Measurements from ENCODE around the gene HERC5. TPM values are rescaled to one million over a fixed set of nuclear protein-coding genes. Genes with fewer than 3 reads are reported as not detected.

Gene HERC5
- total RNA-seq, 1 experiment from 2014 or later, result 17.2 TPM

DNA sequence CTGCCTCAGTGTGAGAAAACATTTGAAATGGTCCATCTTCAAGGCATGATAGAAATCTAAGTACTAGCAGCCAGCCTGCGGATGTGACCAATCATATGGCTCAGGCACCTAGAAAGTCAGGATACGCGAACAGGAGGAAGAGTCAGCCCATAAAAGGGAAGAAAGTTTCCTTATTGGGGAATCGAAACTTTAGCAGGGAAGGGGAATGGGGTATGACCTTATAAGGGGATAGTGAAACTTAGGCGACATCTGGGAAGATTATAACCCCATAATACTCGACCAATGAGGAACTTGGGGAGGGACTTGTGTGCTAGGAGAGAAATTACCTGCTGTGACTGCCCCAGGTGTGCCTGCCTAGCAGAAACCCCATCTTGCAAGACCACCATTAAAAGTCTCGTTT is 92.9 kb downstream of the HERC5 start:
- Mint-ChIP-seq H3K36me3 (ENCODE audit: insufficient read depth in 1 of 3, low read depth in 3 of 3) (no peaks in the 10 kb centered on the region), H3K9me3 (no peaks in the 10 kb centered on the region; a peak in 2 of 5 replicates), H3K4me1 (peaks cover 0 to 2% of the 10 kb centered on the region in 2 experiments; a peak in 2 of 4 replicates), H3K4me3 (no peak overlapping the region), H3K27me3 (ENCODE audit: low read depth) (no peaks in the 10 kb centered on the region), H3K27ac (no peak overlapping the region)
- no peak for DNase-seq
- Histone ChIP-seq H2BK12ac (ENCODE audit: insufficient read length, low read depth, low read length) (no peak overlapping the region), H3K23ac (ENCODE audit: insufficient read length, low read depth, low read length) (no peak overlapping the region), H3K4me2 (ENCODE audit: insufficient read depth, insufficient read length, low read length) (no peak overlapping the region), H2BK15ac (ENCODE audit: low read depth, low read length) (no peak overlapping the region), H3K27me3 (ENCODE audit: insufficient read depth, low read length) (no peaks in the 10 kb centered on the region), H3K23me2 (ENCODE audit: insufficient read length, low read depth, low read length, poor library complexity, severe bottlenecking) (no peaks in the 10 kb centered on the region), H3K9me3 (ENCODE audit: control insufficient read depth, low read depth, low read length) (no peaks in the 10 kb centered on the region), H3K4ac (ENCODE audit: low read depth, low read length) (no peak overlapping the region), H3K79me1 (ENCODE audit: insufficient read depth, low read depth, low read length, poor library complexity, severe bottlenecking) (no peaks in the 10 kb centered on the region), H3K79me2 (ENCODE audit: insufficient read depth, low read length) (no peaks in the 10 kb centered on the region), H3K4me1 (ENCODE audit: insufficient read depth, low read length) (no peaks in the 10 kb centered on the region), H2AFZ (ENCODE audit: low read length) (no peak overlapping the region), H3T11ph (ENCODE audit: low read length) (no peak overlapping the region), H3K9ac (ENCODE audit: extremely low read depth, insufficient read length, low read length) (no peak overlapping the region), H3K27ac (ENCODE audit: insufficient read length, low read depth, low read length) (no peak overlapping the region), H4K91ac (ENCODE audit: insufficient read length, low read depth, low read length) (no peak overlapping the region), H2BK5ac (ENCODE audit: insufficient read length, low read length) (no peak overlapping the region), H4K8ac (replicated peaks; ENCODE audit: insufficient read length, low read depth, low read length) (no peak overlapping the region), H2AK5ac (ENCODE audit: insufficient read length, low read length) (no peak overlapping the region), H3K56ac (ENCODE audit: insufficient read length, low read depth, low read length) (no peak overlapping the region), H4K20me1 (ENCODE audit: control insufficient read depth, insufficient read depth, insufficient read length) (no peaks in the 10 kb centered on the region), H2BK120ac (ENCODE audit: low read depth, low read length, poor library complexity, severe bottlenecking) (no peak overlapping the region), H2BK20ac (ENCODE audit: low read depth, low read length, poor library complexity, severe bottlenecking) (no peak overlapping the region), H3K14ac (ENCODE audit: insufficient read depth, low read length) (no peak overlapping the region), H4K5ac (ENCODE audit: insufficient read length, low read depth, low read length) (no peak overlapping the region), H3K18ac (ENCODE audit: insufficient read length, low read depth, low read length) (no peak overlapping the region)
- no CpG with 5 or more reads among the region's 7 CpGs for WGBS (ENCODE audit: extremely low coverage, insufficient read length, low lambda C conversion rate)
- no peak for TF ChIP-seq CTCF (conservative IDR thresholded peaks at IDR 0.05)

Other genes with a start within 250 kb of the HERC5 start
- 10.2 and 10.4 TPM in 2 replicates for gene PPM1K, start 172.6 kb upstream of the HERC5 start, total RNA-seq (2021)
- 8.2 and 8.3 TPM in 2 replicates for gene HERC6, start 78.3 kb upstream of the HERC5 start, total RNA-seq (2021)
- 41.7 and 44.2 TPM in 2 replicates for gene PYURF, start 66.7 kb downstream of the HERC5 start, total RNA-seq (2021)
- gene HERC3, start 135.4 kb downstream of the HERC5 start, total RNA-seq (2021), result 2.9 and 3.1 TPM in 2 replicates
- 2.1 and 2.2 TPM in 2 replicates for gene NAP1L5, start 240.7 kb downstream of the HERC5 start, total RNA-seq (2021)